ENCODE results near the gene RFTN1. TPM values are rescaled to one million over a fixed set of nuclear protein-coding genes. Genes with fewer than 3 reads are reported as not detected.
A peak's percentile ranks its signal among the peaks of the same experiment; 100 is the strongest.
"Not testable (repeated sequence)": the region's sequence is repeated elsewhere in the genome, so short reads cannot be mapped to it uniquely, and the experiment has no call there.

Gene RFTN1
- total RNA-seq, 2 experiments from 2014 or later, result 64.4 to 66.7 TPM

DNA sequence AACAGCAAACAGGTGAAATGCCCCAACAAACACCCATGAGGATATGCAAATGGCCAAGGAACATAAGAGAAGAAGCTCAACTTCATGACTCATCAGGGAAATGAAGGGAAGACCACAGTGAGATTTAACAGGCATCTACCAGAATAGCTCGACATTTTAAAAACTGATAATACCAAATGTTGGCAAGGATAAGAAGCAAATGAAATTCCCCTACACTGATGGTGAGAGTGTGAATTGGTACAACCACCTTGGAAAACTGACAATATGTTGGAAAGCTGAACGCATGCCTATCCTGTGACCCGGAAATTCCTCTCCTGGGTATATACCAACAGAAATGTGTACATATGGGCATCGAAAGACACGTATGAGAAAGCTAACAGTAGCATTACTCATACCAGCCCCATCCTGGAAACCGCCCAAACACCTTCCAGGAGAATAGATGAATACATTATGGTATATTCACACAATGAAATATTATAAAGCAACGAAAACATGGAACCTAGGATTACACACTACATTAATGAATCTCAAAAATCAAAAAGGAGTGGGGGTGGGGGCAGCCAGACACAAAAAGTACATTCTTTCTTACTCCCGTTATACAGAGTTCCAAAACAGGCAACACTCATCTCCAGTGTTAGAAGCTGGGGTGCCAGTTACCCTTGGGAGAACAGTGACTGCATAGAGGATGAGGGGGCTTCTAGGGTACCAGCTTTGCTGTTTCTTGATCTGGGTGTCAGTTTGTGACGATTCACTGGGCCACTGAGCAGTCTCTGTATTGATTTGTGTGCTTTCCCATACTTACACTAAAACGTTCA lies 16.9 kb downstream of the RFTN1 start:
- peak overlapping the region; percentile 5 for H3K4me3 Mint-ChIP-seq
- no peak for DNase-seq

DNA sequence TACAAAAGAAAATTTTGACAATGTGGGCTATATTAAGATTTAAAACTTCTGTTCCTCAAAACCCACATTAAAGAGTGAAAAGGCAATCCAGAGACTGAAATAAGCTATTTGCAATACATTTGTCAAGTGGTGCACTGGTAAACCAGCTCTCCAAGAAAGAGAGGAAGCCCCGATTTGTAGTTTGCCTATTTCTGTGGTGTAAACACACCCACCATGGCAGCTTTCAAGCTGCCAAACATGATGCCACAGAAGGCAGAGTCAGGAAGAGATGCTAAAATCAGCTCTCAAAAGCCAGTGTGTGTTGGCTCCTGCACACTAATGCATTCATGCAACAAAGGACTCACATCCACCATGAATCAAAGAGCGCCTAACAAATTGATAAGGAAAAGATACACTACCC lies 17.5 kb downstream of the RFTN1 start:
- peak overlapping the region; percentile 5 for H3K4me3 Mint-ChIP-seq
- H3K27ac Mint-ChIP-seq, result peak overlapping the region; percentile 7
- ATAC-seq (ENCODE audit: low read depth) (peak; percentile 45), DNase-seq (no peak)
- no peaks in the 10 kb centered on the region for H3K9me3 Mint-ChIP-seq
- peaks cover 52% of the 10 kb centered on the region for H3K4me1 Mint-ChIP-seq
- peaks cover 47% of the 10 kb centered on the region for H3K36me3 Mint-ChIP-seq
- POLR2A ChIA-PET, result interaction anchor here (0.9 to 1.5 kb wide), 5 partner anchors 9 to 16 kb away, joined by 3 to 8 read pairs (median 4); no protein-coding TSS in a partner anchor
- H3K27me3 Mint-ChIP-seq, result no peaks in the 10 kb centered on the region

More for the DNA sequence above, 16.9 kb downstream of the RFTN1 start:
- Mint-ChIP-seq H3K9me3 (no peaks in the 10 kb centered on the region), H3K27ac (peak overlapping the region; percentile 7), H3K4me1 (peaks cover 53% of the 10 kb centered on the region), H3K36me3 (peaks cover 44% of the 10 kb centered on the region), H3K27me3 (no peaks in the 10 kb centered on the region)
- ATAC-seq (ENCODE audit: low read depth), result peak; percentile 50
- POLR2A ChIA-PET, result interaction anchor here (0.9 to 1.5 kb wide), 5 partner anchors 8 to 15 kb away, joined by 3 to 8 read pairs (median 4); no protein-coding TSS in a partner anchor

DNA sequence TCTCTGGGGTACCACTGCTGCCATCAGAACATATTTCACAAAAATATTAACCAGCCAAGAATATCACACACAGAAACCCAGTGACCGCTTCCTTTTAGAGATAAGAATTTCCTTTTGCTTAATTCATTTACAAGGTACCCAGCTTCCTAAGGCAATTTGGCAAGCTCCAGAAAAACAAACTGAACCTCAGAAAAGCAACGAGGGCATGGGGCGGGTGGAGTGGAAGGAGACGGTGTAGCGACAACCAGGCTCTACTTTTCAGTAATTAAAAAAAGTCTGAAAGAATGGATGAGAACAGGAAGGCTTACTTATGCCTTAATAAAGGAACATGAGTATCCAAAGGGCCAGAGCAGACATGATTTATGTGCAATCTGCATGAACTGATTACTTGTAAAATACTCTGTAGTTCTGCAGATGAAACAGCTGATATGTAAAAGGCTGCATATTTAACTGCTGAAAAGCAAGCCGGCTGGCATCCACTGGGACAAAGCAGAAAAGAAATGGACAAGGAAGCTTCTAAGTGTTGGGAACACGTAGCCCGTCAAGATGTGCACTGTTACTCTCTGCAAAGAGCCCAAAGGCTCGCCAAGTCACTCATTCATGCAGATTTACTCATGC lies 18.6 kb downstream of the RFTN1 start:
- Mint-ChIP-seq H3K27ac (no peak overlapping the region), H3K4me3 (no peak overlapping the region), H3K36me3 (peaks cover 44% of the 10 kb centered on the region), H3K4me1 (peaks cover 46% of the 10 kb centered on the region), H3K9me3 (no peaks in the 10 kb centered on the region), H3K27me3 (no peaks in the 10 kb centered on the region)
- POLR2A ChIA-PET, result interaction anchor here (1.2 kb wide), 1 partner anchor 17 kb away, joined by 8 read pairs; no protein-coding TSS in a partner anchor
- ATAC-seq (ENCODE audit: low read depth), result no peak
- no peak for DNase-seq

DNA sequence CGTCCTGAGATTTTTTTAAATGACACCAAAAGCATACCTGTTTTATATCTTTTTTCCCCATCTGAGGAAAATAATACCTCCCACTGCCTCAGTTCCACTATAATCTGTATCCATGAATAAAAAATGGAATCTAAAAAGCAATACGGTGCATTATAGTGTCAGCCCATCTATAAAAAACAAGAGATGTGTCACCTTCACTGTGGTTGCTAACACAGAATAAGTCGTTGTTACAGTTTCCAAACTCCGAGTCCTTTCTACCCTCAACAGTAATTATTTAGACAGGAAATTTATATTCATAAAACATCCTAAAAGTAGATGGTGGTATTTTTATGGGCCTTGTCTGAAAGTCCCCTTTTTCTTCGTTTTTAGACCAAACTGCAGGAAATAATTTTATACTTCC lies 19.4 kb downstream of the RFTN1 start:
- H3K4me3 Mint-ChIP-seq, result no peak overlapping the region
- H3K36me3 Mint-ChIP-seq, result peaks cover 49% of the 10 kb centered on the region
- POLR2A ChIA-PET, result no interaction called here

DNA sequence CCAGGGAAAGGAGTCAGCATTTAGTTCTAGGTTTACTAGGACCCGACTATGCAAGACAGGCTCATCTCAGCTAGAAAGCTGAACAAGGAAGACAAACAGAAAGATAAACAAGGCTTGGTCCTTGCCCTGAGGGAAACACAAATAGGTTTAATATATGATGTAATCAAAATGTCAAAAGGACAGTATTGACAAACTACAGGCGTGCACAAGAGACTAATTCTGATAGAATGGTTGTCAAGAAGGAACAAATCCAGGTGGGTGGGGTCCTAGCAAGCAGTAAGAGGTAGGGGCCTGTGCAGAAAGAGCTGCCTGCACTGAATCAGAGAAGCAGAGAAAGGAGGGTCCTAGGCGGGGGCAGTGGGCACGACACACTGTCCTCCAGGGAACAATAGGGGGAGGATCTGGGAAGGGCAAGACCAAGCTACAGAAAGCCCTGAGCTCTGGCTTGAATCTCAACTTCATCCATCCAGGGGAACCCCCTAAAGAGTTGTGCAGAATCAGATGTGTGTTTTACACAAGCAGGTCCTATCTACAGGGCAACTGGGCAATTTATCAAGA lies 23.4 kb downstream of the RFTN1 start:
- DNase-seq (no peak), ATAC-seq (ENCODE audit: low read depth) (no peak)
- Mint-ChIP-seq H3K27me3 (no peaks in the 10 kb centered on the region), H3K36me3 (peaks cover 62% of the 10 kb centered on the region), H3K9me3 (no peaks in the 10 kb centered on the region), H3K27ac (no peak overlapping the region), H3K4me3 (no peak overlapping the region), H3K4me1 (peaks cover 29% of the 10 kb centered on the region)
- POLR2A ChIA-PET, result no interaction called here

More for the DNA sequence above, 19.4 kb downstream of the RFTN1 start:
- Mint-ChIP-seq H3K9me3 (no peaks in the 10 kb centered on the region), H3K27ac (no peak overlapping the region), H3K4me1 (peaks cover 42% of the 10 kb centered on the region), H3K27me3 (no peaks in the 10 kb centered on the region)
- ATAC-seq (ENCODE audit: low read depth), result no peak
- no peak for DNase-seq

DNA sequence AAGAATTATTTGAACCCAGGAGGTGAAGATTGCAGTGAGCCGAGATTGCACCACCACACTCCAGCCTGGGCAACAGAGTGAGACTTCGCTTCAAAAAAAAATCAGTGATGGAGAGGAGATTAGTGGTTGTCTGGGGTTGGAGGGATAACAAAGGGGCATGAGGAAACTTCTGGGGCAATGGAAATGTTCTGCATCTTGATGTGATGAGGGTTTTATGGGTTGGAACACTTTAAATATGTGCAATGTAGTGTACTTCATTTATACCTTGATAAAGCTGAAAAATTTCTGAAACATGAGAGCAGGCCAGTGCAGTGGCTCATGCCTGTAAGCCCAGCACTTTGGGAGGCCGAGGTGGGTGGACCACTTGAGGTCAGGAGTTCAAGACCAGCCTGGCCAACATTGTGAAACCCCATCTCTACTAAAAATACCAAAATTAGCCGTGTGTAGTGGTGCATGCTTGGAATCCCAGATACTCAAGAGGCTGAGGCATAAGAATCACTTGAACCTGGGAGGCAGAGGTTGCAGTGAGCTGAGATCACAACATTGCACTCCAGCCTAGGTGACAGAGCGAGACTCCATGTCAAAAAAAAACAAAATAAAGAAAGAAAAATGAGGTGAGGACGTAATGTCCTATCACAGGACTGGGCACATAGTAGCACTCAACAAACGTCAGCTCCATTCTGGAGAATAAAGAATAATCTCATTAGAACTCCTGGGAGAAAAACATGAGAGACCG lies 24.0 kb downstream of the RFTN1 start:
- H3K27ac Mint-ChIP-seq; POLR2A ChIA-PET; H3K4me3 Mint-ChIP-seq; ATAC-seq (ENCODE audit: low read depth); H3K9me3 Mint-ChIP-seq; H3K27me3 Mint-ChIP-seq; DNase-seq: not testable (repeated sequence)
- peaks cover 29% of the 10 kb centered on the region for H3K4me1 Mint-ChIP-seq
- H3K36me3 Mint-ChIP-seq, result peaks cover 66% of the 10 kb centered on the region

DNA sequence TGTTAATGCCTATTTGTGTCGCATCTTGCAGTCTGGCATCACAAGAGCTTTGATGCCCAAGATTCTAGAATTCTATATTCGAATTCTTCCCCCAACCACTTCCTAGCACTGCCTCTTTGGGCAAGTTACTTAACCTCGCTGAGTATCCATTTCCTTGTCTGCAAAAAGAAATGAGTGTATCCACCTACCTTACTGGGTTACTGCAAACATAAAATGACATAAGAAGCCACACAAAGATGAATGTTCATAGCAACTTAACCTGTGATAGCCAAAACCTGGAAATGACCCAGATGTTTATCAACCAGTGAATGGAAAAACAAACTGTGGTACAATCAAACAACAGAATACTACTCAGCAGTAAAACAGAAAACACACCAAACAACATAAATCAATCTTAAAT lies 24.9 kb downstream of the RFTN1 start:
- ATAC-seq (ENCODE audit: low read depth), result no peak
- Mint-ChIP-seq H3K4me3 (no peak overlapping the region), H3K9me3 (no peaks in the 10 kb centered on the region), H3K36me3 (peaks cover 66% of the 10 kb centered on the region), H3K27me3 (no peaks in the 10 kb centered on the region), H3K4me1 (peaks cover 29% of the 10 kb centered on the region), H3K27ac (no peak overlapping the region)
- POLR2A ChIA-PET, result interaction anchor here (1.2 kb wide), 1 partner anchor 9 kb away, joined by 4 read pairs; no protein-coding TSS in a partner anchor
- no peak for DNase-seq

DNA sequence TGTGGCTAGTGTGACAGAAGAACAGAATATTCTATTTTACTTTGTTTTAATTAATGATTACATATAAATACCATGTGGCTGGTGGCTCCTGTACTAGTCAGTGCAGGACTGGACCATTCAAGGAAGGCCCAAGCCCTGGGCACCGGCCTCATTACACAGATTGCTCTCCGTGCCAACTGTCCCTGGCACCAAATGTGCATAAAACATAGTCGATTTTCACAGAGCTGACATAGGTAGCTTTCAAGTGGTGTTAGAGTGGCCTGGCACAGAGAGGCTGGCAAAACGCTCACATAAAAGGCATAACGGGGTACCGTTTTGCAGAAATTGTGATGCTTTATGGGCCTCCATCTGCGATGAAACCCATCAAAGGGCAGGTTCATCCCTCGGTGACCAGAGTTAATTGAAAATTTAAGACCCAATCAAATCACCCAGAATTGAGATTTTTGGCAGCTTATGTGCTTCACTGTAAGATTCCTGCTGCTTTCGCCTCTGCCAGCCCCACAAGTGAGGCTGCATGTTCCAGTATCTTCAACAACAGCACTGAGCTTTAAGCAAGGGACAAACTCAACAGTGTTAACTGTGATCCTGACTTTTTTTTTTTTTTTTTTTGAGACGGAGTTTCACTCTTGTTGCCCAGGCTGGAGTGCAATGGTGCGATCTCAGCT lies 25.9 kb downstream of the RFTN1 start:
- Mint-ChIP-seq H3K4me1 (peaks cover 38% of the 10 kb centered on the region), H3K9me3 (no peaks in the 10 kb centered on the region), H3K36me3 (peaks cover 67% of the 10 kb centered on the region), H3K4me3 (no peak overlapping the region), H3K27ac (no peak overlapping the region), H3K27me3 (no peaks in the 10 kb centered on the region)
- POLR2A ChIA-PET, result interaction anchor here (0.6 to 1.2 kb wide), 2 partner anchors 10 to 149 kb away, joined by 3 to 4 read pairs; no protein-coding TSS in a partner anchor
- ATAC-seq (ENCODE audit: low read depth) (no peak), DNase-seq (no peak)

DNA sequence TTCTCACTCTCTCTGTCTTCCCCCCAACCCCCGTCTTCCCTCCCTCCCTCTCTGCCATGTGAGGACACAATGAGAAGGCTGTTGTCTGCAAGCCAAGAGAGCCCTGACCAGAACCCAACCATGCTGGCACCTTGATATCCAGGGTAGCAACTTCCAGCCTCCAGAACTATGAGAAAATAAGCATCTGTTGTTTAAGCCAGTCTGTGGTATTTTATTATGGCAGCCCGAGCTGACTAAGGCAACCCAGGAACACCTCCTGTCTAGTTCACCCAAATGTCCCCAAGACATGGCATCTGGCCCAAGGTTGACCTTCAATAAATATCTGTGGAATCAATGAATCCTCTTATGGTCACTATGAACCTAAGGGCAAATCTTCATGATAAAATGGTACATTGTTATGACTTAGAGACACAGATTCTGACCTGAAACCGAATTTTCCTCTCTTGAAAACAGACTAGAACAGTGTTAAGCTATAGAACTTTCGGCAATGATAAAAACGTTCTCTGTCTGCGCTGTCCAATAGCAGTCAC lies 26.5 kb downstream of the RFTN1 start:
- no peak for ATAC-seq (ENCODE audit: low read depth)
- H3K36me3 Mint-ChIP-seq, result peaks cover 61% of the 10 kb centered on the region
- no peaks in the 10 kb centered on the region for H3K27me3 Mint-ChIP-seq

DNA sequence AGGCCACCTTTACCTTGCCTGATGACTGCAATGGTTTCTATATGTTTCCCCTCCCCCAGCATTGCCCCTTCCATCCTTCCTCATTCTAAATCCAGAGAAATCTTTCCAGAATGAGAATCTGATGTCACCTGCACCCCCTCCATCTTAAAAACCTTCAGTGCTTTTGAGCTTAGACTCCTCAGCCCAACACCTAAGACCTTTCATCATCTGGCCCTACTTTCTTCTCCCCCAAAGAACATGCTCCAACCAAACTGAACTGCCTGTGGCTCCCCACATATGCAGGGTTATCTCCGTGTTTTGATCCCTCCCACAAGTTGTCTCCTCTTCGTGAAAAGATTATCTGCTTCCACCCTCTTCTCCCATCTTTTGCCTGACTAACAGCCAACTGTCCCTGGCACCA lies 27.3 kb downstream of the RFTN1 start:
- H3K27me3 Mint-ChIP-seq, result no peaks in the 10 kb centered on the region
- H3K36me3 Mint-ChIP-seq, result peaks cover 59% of the 10 kb centered on the region
- DNase-seq (no peak), ATAC-seq (ENCODE audit: low read depth) (no peak)
- POLR2A ChIA-PET, result no interaction called here
- H3K9me3 Mint-ChIP-seq, result no peaks in the 10 kb centered on the region
- peak overlapping the region; percentile 27 for H3K27ac Mint-ChIP-seq
- H3K4me1 Mint-ChIP-seq, result peaks cover 48% of the 10 kb centered on the region
- H3K4me3 Mint-ChIP-seq, result no peak overlapping the region

More for the DNA sequence above, 26.5 kb downstream of the RFTN1 start:
- H3K9me3 Mint-ChIP-seq, result no peaks in the 10 kb centered on the region
- H3K27ac Mint-ChIP-seq, result no peak overlapping the region
- no peak overlapping the region for H3K4me3 Mint-ChIP-seq
- DNase-seq, result no peak
- POLR2A ChIA-PET, result no interaction called here
- H3K4me1 Mint-ChIP-seq, result peaks cover 44% of the 10 kb centered on the region

DNA sequence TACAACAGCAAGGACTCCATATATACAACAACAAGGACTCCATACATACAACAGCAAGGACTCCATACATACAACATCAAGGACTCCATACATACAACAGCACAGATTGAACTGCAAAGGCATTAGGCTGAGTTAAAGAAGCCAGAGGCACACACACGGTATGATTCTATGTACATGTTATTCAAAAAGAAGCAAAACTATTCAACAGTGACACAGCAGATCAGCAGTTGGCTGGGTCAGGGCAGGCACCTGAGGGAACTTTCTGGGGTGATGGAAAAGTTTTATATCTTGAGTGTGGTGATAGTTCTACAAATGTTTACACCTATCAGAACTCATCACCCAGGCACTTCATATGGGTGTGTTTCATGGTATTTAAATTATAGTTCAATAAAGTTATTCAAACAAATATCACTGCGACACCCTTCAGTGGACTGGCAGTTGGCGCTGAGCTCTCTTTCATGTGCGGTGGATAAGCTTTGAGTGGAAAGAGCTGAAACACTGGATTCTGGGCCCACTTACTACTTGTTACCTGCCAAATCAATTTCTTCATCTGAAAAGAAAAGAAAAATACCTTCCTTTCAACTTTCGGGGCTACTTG lies 28.0 kb downstream of the RFTN1 start:
- Mint-ChIP-seq H3K4me3 (no peak overlapping the region), H3K36me3 (peaks cover 54% of the 10 kb centered on the region), H3K9me3 (no peaks in the 10 kb centered on the region), H3K27ac (peak overlapping the region; percentile 40), H3K27me3 (no peaks in the 10 kb centered on the region), H3K4me1 (peaks cover 52% of the 10 kb centered on the region)
- DNase-seq, result no peak
- no peak for ATAC-seq (ENCODE audit: low read depth)
- POLR2A ChIA-PET, result no interaction called here

DNA sequence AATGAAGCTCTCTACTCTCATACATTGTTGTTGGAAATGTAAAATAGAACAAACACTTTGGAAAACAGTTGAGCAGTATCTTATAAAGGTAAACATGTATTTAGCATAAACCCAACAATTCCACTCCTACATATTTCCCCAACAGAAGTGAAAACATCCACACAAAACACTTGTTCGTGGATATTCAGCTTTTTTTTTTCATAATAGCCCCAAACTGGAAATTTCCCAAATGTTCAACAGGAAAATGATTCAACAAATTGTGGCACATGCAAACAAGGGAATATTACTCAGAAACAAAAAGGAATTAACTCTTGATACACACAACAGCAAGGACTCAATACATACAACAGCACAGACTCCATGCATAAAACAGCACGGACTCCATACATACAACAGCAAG lies 28.5 kb downstream of the RFTN1 start:
- no peak for ATAC-seq (ENCODE audit: low read depth)
- Mint-ChIP-seq H3K27ac (peak overlapping the region; percentile 40), H3K4me3 (no peak overlapping the region), H3K4me1 (peaks cover 53% of the 10 kb centered on the region), H3K36me3 (peaks cover 53% of the 10 kb centered on the region), H3K9me3 (no peaks in the 10 kb centered on the region), H3K27me3 (no peaks in the 10 kb centered on the region)
- no peak for DNase-seq
- POLR2A ChIA-PET, result no interaction called here

Measured in activated naive CD8-positive, alpha-beta T cell treated with anti-CD3 and anti-CD28 coated beads, Interleukin-2, amount 10 ng/mL, durations not matched to agents 7 days and 5 days (primary cell).